HepG2 (cell line): ENCODE results near the gene PCNT. TPM values are rescaled to one million over a fixed set of nuclear protein-coding genes. Genes with fewer than 3 reads are reported as not detected.

Experiments
- ATAC-seq: fragments of 200-7000 bp; cut with Tn5 transposase; 3 replicates; pipeline ENCODE4 v1.9.1; 2020; ENCODE audit warnings: mild to moderate bottlenecking, moderate library complexity
- BruUV-seq: library from RNA; stranded (reverse); fragments of 400-500 nt; replicated peaks from 2 replicates; lab custom pipeline; 2021; lab: Mats Ljungman, UMichigan
- CTCF ChIA-PET: fragments of 300-600 bp; formaldehyde crosslinking; extraction: SDS; loops from one replicate; lab custom pipeline; 2021; ENCODE audit warnings: low total read pairs, inconsistent platforms, low intra/inter-chr PET ratio; lab: Yijun Ruan, JAX
- POLR2A ChIA-PET: fragments of 350-600 bp; sonication (Branson Sonifier 250); formaldehyde crosslinking; loops from one replicate; lab custom pipeline; 2020; ENCODE audit warnings: antibody characterized with exemption, inconsistent platforms; lab: Yijun Ruan, JAX
- DNase-seq: peaks from one replicate; pipeline ENCODE4 v3.0.0-alpha.2; 2015; ENCODE audit warnings: low spot score
- FAIRE-seq: peaks from 3 replicates; lab custom pipeline; 2011; peaks lifted over from hg19 to GRCh38; lab: Jason Lieb, UNC
- H2AFZ ChIP-seq: one replicate; pipeline ENCODE4 v1.6.1; 2011; ENCODE audit warnings: low read length, inconsistent platforms
- H3K27ac ChIP-seq: fragments of 300-600 bp; 3 replicates; pipeline ENCODE4 v1.8.0; 2011; ENCODE audit warnings: mixed run types, mild to moderate bottlenecking, mixed read lengths, low read length, inconsistent platforms; ENCODE audit not compliant: insufficient read depth; ENCODE audit errors: extremely low read length
- H3K27me3 ChIP-seq, 2 experiments: fragments of 200-600 bp in 1 of 2; 2 replicates in 1 of 2; 3 replicates in 1 of 2; pipeline versions ENCODE4 v1.6.0 to v1.8.0; 2011; ENCODE audit warnings: low read length in 2 of 2, mild to moderate bottlenecking in 2 of 2, moderate library complexity in 2 of 2, inconsistent platforms in 1 of 2; ENCODE audit not compliant: insufficient read depth in 2 of 2, control insufficient read depth in 1 of 2
- H3K36me3 ChIP-seq, 2 experiments: fragments of 200-600 bp in 1 of 2; replicated peaks in 1 of 2; 2 replicates in 1 of 2; 3 replicates in 1 of 2; pipeline versions ENCODE4 v1.5.1 to v1.8.0; 2011; ENCODE audit warnings: low read length in 2 of 2, inconsistent platforms in 1 of 2; ENCODE audit not compliant: insufficient read depth in 2 of 2, control insufficient read depth in 1 of 2
- H3K4me1 ChIP-seq: 2 replicates; pipeline ENCODE4 v1.5.1; 2012; ENCODE audit warnings: low read length, inconsistent platforms; ENCODE audit not compliant: insufficient read depth
- H3K4me2 ChIP-seq: 2 replicates; pipeline ENCODE4 v1.6.0; 2011; ENCODE audit warnings: low read depth, low read length, inconsistent platforms
- H3K4me3 ChIP-seq, 3 experiments: fragments of 200-600 bp in 1 of 3; sonication (generic), shearing (Covaris generic) in 1 of 3; replicated peaks in 1 of 3; 2 replicates each; pipeline ENCODE4 v1.5.1; 2011 to 2016; ENCODE audit warnings: low read length in 3 of 3, inconsistent platforms in 2 of 3, low read depth in 2 of 3, mild to moderate bottlenecking in 2 of 3, control low read depth in 1 of 3, mixed read lengths in 1 of 3; ENCODE audit not compliant: insufficient read depth in 1 of 3
- H3K79me2 ChIP-seq: one replicate; pipeline ENCODE4 v1.6.1; 2011; ENCODE audit warnings: low read length, inconsistent platforms; ENCODE audit not compliant: insufficient read depth
- H3K9ac ChIP-seq: 2 replicates; pipeline ENCODE4 v1.6.0; 2011; ENCODE audit warnings: mild to moderate bottlenecking, low read depth, low read length, inconsistent platforms; ENCODE audit not compliant: insufficient read depth
- H3K9me3 ChIP-seq: 2 replicates; pipeline ENCODE4 v1.5.1; 2012; ENCODE audit warnings: mild to moderate bottlenecking, low read length
- H4K20me1 ChIP-seq: 2 replicates; pipeline ENCODE4 v1.6.0; 2011; ENCODE audit warnings: inconsistent platforms, mild to moderate bottlenecking, low read length, moderate library complexity; ENCODE audit not compliant: insufficient read depth
- MIXL1 ChIP-seq: IDR thresholded peaks from 2 replicates; pipeline ENCODE4 v1.6.1; 2016
- NKX3-1 ChIP-seq: sonication (generic); formaldehyde crosslinking; IDR thresholded peaks from 2 replicates; pipeline ENCODE4 v1.5.0; 2020; ENCODE audit warnings: missing genetic modification reagents
- PHF20 ChIP-seq: sonication (generic); formaldehyde crosslinking; IDR thresholded peaks from 2 replicates; pipeline ENCODE4 v1.5.0; 2020; ENCODE audit warnings: mild to moderate bottlenecking, missing genetic modification reagents
- SNAI1 ChIP-seq: sonication (generic); formaldehyde crosslinking; IDR thresholded peaks from 2 replicates; pipeline ENCODE4 v1.5.0; 2020; ENCODE audit warnings: mild to moderate bottlenecking, missing genetic modification reagents, borderline replicate concordance
- ZFP41 ChIP-seq: sonication (generic); formaldehyde crosslinking; IDR thresholded peaks from 2 replicates; pipeline ENCODE4 v1.4.0; 2020; ENCODE audit warnings: mild to moderate bottlenecking, missing genetic modification reagents, borderline replicate concordance
- ZNF234 ChIP-seq: sonication (generic); formaldehyde crosslinking; conservative IDR thresholded peaks from 2 replicates; pipeline ENCODE4 v1.5.1; 2020; ENCODE audit warnings: mild to moderate bottlenecking, missing genetic modification reagents
- ZNF446 ChIP-seq: sonication (generic); formaldehyde crosslinking; IDR thresholded peaks from 2 replicates; pipeline ENCODE4 v1.5.0; 2020; ENCODE audit warnings: mild to moderate bottlenecking, missing genetic modification reagents
- ZNF549 ChIP-seq: sonication (generic); formaldehyde crosslinking; IDR thresholded peaks from 2 replicates; pipeline ENCODE4 v1.5.0; 2020; ENCODE audit warnings: missing genetic modification reagents
- ZNF572 ChIP-seq: sonication (generic); formaldehyde crosslinking; IDR thresholded peaks from 2 replicates; pipeline ENCODE4 v1.5.1; 2020; ENCODE audit warnings: mild to moderate bottlenecking, missing genetic modification reagents
- ZNF605 ChIP-seq: sonication (generic); formaldehyde crosslinking; IDR thresholded peaks from 2 replicates; pipeline ENCODE4 v1.8.0; 2022; ENCODE audit warnings: mild to moderate bottlenecking, missing genetic modification reagents
- ZNF687 ChIP-seq: sonication (generic); formaldehyde crosslinking; IDR thresholded peaks from 2 replicates; pipeline ENCODE4 v1.5.1; 2020; ENCODE audit warnings: mild to moderate bottlenecking, missing genetic modification reagents, moderate library complexity
- ZNF891 ChIP-seq: sonication (generic); formaldehyde crosslinking; IDR thresholded peaks from 2 replicates; pipeline ENCODE4 v1.5.0; 2020; ENCODE audit warnings: mild to moderate bottlenecking, missing genetic modification reagents
- WGBS: methylation state at CpG from one replicate; pipeline ENCODE4 v1.1.6; 2017; ENCODE audit warnings: low lambda C conversion rate; 5-methylcytosine and 5-hydroxymethylcytosine counted together
- in situ Hi-C: cut with HindIII; loops from 2 replicates; pipeline ENCODE4 v1.10.0; 2017; ENCODE audit warnings: low pct_unique_long_range_greater_than_20kb; ENCODE audit not compliant: extremely low pct_ligation_motif_present
- intact Hi-C: fragments of 100-400 bp; cut with micrococcal nuclease; formaldehyde crosslinking; loops from one replicate; pipeline ENCODE4 v1.10.0; 2022; ENCODE audit not compliant: unreplicated experiment
- polyA plus RNA-seq, 8 experiments: library from polyadenylated mRNA; depleted of rRNA in 3 of 8; stranded (reverse) in 7 of 8; unstranded in 1 of 8; fragments of >200 nt; fragmentation: Illumina TruSeq in 4 of 8; extraction: Trizol in 4 of 8; gene quantifications; 2 replicates each; pipeline versions ENCODE4 v1.2.1 to v1.2.3, GENCODE V29; 2011 to 2016; ENCODE audit warnings: low read depth in 4 of 8, missing spikeins in 1 of 8, mixed read lengths in 1 of 8; ENCODE audit not compliant: insufficient read depth in 1 of 8
- total RNA-seq, 5 experiments: library from RNA; depleted of rRNA; stranded (reverse); fragments of >200 nt; fragmentation: Illumina TruSeq; extraction: Trizol; gene quantifications; 2 replicates each; pipeline ENCODE4 v1.2.3, GENCODE V29; 2016; ENCODE audit warnings: low read depth in 1 of 5
- TF ChIP-seq, protein P1 (sequence below): sonication (generic); formaldehyde crosslinking; IDR thresholded peaks from 2 replicates; pipeline ENCODE4 v1.4.0; 2020; ENCODE audit warnings: missing genetic modification reagents

PCNT gene
- total and polyA plus RNA-seq, 2 of the 13 experiments (the other 11 are each of a cell fraction or from before 2014, with no cell fraction given), result 5.6 to 12.4 TPM

- no peak for TF ChIP-seq MIXL1 (CRISPR knock-in tag)
These were observed 1.4 kb upstream of the PCNT start (continued) for GRCh38 chr21:46322351-46323226.

DNA sequence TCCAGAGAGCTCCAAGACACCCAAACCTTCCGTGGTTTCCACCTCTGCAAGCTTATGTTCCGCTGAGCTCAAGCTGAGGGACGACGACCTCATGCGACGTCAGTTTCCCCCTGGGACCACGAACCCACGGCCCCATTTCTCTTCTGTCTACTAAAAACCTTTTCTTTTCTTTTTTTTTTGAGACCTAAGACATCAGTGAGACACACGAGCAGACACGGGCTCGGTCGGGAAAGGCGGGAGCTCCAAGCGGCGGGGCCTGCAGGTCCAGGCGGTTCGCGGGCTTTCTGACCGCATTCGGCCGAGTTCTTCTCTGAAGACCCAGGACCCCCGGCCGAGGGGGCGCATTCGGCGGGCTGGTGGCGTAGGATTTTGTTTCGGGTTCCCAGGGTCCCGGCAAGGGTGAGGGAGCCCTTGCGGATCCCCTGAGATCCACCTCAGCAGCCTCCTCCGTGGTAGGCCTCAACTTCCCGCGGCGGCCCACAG, 688 bp upstream of the PCNT start:
- peaks cover 49% of the 10 kb centered on the region for H3K4me1 ChIP-seq
- H3K9me3 ChIP-seq, result no peaks in the 10 kb centered on the region
- peak overlapping the region; percentile 83 for H3K27ac ChIP-seq
- H3K9ac ChIP-seq, result peak overlapping the region; percentile 91
- no peak overlapping the region for H2AFZ ChIP-seq
- intact Hi-C loops (loop anchor here (5.0 kb wide), 1 partner anchor 176 kb away; no protein-coding TSS in a partner anchor), in situ Hi-C loops (loop anchor here (5.0 kb wide), 1 partner anchor 36 kb away; the partner anchor contains the start of genes MCM3AP and YBEY)
- ChIA-PET POLR2A (interaction anchor here (0.8 to 1.6 kb wide), 2 partner anchors 27 to 312 kb away, joined by 3 to 5 read pairs; partner anchors contain the start of gene PRMT2), CTCF (no interaction called here)
- peaks cover 2 to 8% of the 10 kb centered on the region in 2 experiments; a peak in 2 of 5 replicates for H3K36me3 ChIP-seq
- no peak for ATAC-seq
- BruUV-seq, result no TSS peak
- no peaks in the 10 kb centered on the region; a peak in 1 of 5 replicates for H3K27me3 ChIP-seq
- no peak for DNase-seq
- H3K4me2 ChIP-seq, result peak overlapping the region; percentile 92
- under 1% methylated on average over 21 of the region's 34 CpGs for WGBS
- H3K4me3 ChIP-seq, result peak overlapping the region; percentile 85 to 97 (median 95)
- peaks cover 43% of the 10 kb centered on the region for H3K79me2 ChIP-seq
- FAIRE-seq, result no peak
- H4K20me1 ChIP-seq, result no peaks in the 10 kb centered on the region
- TF ChIP-seq ZNF446 (peak; percentile 15; the same call in 1 of the 2 replicates), ZNF549 (CRISPR knock-in tag) (no peak), ZNF234 (0 out of 2 replicates have a peak, but pooled peaks have one; percentile 35), ZNF687 (CRISPR knock-in tag) (no peak), ZNF572 (no peak), SNAI1 (peak; percentile 32; the same call in 1 of the 2 replicates), NKX3-1 (CRISPR knock-in tag) (0 out of 2 replicates have a peak, but pooled peaks have one; percentile 1), ZNF605 (0 out of 2 replicates have a peak, but pooled peaks have one; percentile 31), ZFP41 (CRISPR knock-in tag) (0 out of 2 replicates have a peak, but pooled peaks have one; percentile 33), ZNF891 (CRISPR knock-in tag) (peak; percentile 26; the same call in 1 of the 2 replicates), PHF20 (CRISPR knock-in tag) (peak; percentile 3; the same call in 1 of the 2 replicates)
- TF ChIP-seq, protein P1, sequence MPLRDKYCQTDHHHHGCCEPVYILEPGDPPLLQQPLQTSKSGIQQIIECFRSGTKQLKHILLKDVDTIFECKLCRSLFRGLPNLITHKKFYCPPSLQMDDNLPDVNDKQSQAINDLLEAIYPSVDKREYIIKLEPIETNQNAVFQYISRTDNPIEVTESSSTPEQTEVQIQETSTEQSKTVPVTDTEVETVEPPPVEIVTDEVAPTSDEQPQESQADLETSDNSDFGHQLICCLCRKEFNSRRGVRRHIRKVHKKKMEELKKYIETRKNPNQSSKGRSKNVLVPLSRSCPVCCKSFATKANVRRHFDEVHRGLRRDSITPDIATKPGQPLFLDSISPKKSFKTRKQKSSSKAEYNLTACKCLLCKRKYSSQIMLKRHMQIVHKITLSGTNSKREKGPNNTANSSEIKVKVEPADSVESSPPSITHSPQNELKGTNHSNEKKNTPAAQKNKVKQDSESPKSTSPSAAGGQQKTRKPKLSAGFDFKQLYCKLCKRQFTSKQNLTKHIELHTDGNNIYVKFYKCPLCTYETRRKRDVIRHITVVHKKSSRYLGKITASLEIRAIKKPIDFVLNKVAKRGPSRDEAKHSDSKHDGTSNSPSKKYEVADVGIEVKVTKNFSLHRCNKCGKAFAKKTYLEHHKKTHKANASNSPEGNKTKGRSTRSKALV (CRISPR knock-in tag), result 0 out of 2 replicates have a peak, but pooled peaks have one; percentile 21
